ENCODE measurements around the gene ANKRD28. TPM values are rescaled to one million over a fixed set of nuclear protein-coding genes. Genes with fewer than 3 reads are reported as not detected.

The ANKRD28 gene
- total RNA-seq, 4 donors from 2014 or later = 97.1 to 121 (median 105) TPM

- ATAC-seq (no peak), DNase-seq (no peak)
- intact Hi-C loops (cut with DNase I; ENCODE audit: low total_unique reads) = no loop called here
- Histone ChIP-seq H3K36me3 (no peaks in the 10 kb centered on the region), H3K27ac (no peak overlapping the region), H3K4me3 (no peak overlapping the region), H3K9me3 (no peaks in the 10 kb centered on the region), H3K27me3 (no peaks in the 10 kb centered on the region), H3K4me1 (peaks cover 13 to 24% of the 10 kb centered on the region in 2 donors)
- TF ChIP-seq CTCF (IDR thresholded peaks at IDR 0.05 in 4 of 5, conservative IDR thresholded peaks at IDR 0.05 in 1 of 5) (no peak), POLR2A (IDR thresholded peaks at IDR 0.05) (no peak)
- in situ Hi-C loops (cut with MboI; ENCODE audit: low sequenced_read_pairs in 4 of 4) = loop anchor here in 2 of 4 donors (25.0 kb wide), 2 partner anchors 379 to 429 kb away; no protein-coding TSS in a partner anchor
Observed at GRCh38 chr3:15808679-15809310, 11.0 kb upstream of the ANKRD28 start.

GRCh38 chr3:15805756-15806266, 8.0 kb upstream of the ANKRD28 start:
- no peak for TF ChIP-seq CTCF (IDR thresholded peaks at IDR 0.05 in 4 of 5, conservative IDR thresholded peaks at IDR 0.05 in 1 of 5)
- no peak for TF ChIP-seq POLR2A (IDR thresholded peaks at IDR 0.05)
- intact Hi-C loops (cut with DNase I; ENCODE audit: low total_unique reads) (no loop called here), in situ Hi-C loops (cut with MboI; ENCODE audit: low sequenced_read_pairs in 4 of 4) (loop anchor here in 2 of 4 donors (25.0 kb wide), 2 partner anchors 381 to 431 kb away; no protein-coding TSS in a partner anchor)
- peak in 1 of 2 donors; percentile 22 for ATAC-seq
- Histone ChIP-seq H3K9me3 (no peaks in the 10 kb centered on the region), H3K27ac (peak overlapping the region in 3 of 4 donors; percentile 11 to 51 (median 21)), H3K4me3 (no peak overlapping the region), H3K4me1 (peaks cover 16 to 18% of the 10 kb centered on the region in 2 donors), H3K36me3 (no peaks in the 10 kb centered on the region), H3K27me3 (no peaks in the 10 kb centered on the region)
- DNase-seq = no peak

GRCh38 chr3:15804553-15805095, 6.8 kb upstream of the ANKRD28 start:
- no peaks in the 10 kb centered on the region for H3K9me3 ChIP-seq
- H3K27ac ChIP-seq = peak overlapping the region in 2 of 4 donors; percentile 21 to 51
- no peak overlapping the region for H3K4me3 ChIP-seq
- in situ Hi-C loops (cut with MboI; ENCODE audit: low sequenced_read_pairs in 4 of 4) (loop anchor here in 2 of 4 donors (25.0 kb wide), 2 partner anchors 383 to 433 kb away; no protein-coding TSS in a partner anchor), intact Hi-C loops (cut with DNase I; ENCODE audit: low total_unique reads) (no loop called here)
- DNase-seq (no peak), ATAC-seq (no peak)
- no peak for TF ChIP-seq POLR2A (IDR thresholded peaks at IDR 0.05)
- no peak for TF ChIP-seq CTCF (IDR thresholded peaks at IDR 0.05 in 4 of 5, conservative IDR thresholded peaks at IDR 0.05 in 1 of 5)
- H3K27me3 ChIP-seq = no peaks in the 10 kb centered on the region
- peaks cover 18 to 30% of the 10 kb centered on the region in 2 donors for H3K4me1 ChIP-seq
- no peaks in the 10 kb centered on the region for H3K36me3 ChIP-seq

GRCh38 chr3:15803921-15804320, 6.1 kb upstream of the ANKRD28 start:
- Histone ChIP-seq H3K27ac (no peak overlapping the region), H3K9me3 (no peaks in the 10 kb centered on the region), H3K4me1 (peaks cover 23 to 34% of the 10 kb centered on the region in 2 donors), H3K27me3 (no peaks in the 10 kb centered on the region), H3K36me3 (no peaks in the 10 kb centered on the region), H3K4me3 (no peak overlapping the region)
- in situ Hi-C loops (cut with MboI; ENCODE audit: low sequenced_read_pairs in 4 of 4) (loop anchor here in 2 of 4 donors (25.0 kb wide), 2 partner anchors 383 to 433 kb away; no protein-coding TSS in a partner anchor), intact Hi-C loops (cut with DNase I; ENCODE audit: low total_unique reads) (no loop called here)
- DNase-seq = no peak
- TF ChIP-seq POLR2A (IDR thresholded peaks at IDR 0.05) (no peak), CTCF (IDR thresholded peaks at IDR 0.05 in 4 of 5, conservative IDR thresholded peaks at IDR 0.05 in 1 of 5) (no peak)
- ATAC-seq = no peak

Data from gastrocnemius medialis (tissue), 4 donors.